Hypothalamus (tissue), 51 donors: Measurements from ENCODE around the gene ANKRD33B.

ENCODE experiments used
- DNase-seq, 51 donors: peaks; one replicate each; lab custom pipeline; 2025; lab: John Stamatoyannopoulos, UW

Gene ANKRD33B

DNA sequence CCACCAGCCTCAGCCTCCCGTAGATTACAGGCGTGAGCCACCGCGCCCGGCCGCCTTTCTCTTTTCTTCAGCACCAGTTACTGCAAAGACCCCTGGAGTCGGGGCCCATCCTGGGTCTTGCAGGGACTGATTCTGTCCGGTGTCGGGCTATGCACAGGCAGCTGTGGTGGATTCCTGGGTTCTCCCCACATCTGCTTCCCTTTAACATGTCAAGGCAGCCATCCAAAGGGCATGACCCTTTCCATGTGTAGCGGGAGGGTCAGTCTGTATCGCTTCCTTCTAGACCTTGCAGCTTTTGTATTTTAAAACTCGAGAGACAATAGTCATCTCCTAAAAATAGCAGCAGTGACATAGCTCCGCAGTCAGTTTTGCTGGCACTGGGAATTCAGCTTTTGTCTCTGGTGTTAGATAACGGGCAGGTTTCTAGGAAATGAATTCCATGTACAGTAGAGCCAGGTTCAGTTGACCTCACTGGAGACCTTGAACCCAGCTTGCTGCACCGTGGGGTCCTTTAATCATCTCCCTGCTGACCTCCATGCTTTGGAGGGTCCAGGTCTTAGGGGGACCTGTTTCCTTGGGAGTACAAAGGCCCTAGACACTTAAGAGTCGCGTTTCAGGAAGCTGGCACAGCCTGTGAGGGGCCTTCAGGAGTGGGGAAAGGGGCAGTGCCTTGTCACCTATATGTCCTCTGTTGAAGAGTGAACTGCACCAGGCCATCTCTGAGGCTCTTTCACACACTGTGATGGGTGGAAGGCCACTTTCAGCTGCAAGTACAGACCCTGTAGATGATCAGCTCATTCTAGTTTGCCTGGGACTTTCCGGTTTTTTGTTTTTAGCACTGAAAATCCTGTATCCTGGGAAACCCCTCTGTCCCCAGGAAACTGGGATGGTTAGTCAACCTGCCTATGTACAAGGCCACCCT is 13.8 kb downstream of the ANKRD33B start:
- DNase-seq: no peak

DNA sequence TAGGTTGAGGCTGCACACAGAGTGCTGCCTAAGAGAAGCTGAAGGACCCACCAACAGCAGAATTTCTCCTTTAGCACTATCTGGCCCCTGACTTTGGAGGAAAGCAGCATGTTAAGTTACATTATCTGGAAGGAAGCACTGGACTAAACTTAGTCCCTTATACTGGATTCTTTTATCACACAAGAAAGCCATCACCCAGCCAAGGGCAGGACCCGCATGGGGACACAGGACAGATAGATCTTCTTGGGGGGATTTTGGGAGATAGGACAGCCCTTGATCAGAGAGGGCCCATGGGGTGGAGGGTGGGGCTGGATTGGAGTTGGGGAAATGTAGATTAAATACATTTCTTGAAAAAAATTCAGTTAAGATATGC is 14.4 kb downstream of the ANKRD33B start:
- no peak for DNase-seq

DNA sequence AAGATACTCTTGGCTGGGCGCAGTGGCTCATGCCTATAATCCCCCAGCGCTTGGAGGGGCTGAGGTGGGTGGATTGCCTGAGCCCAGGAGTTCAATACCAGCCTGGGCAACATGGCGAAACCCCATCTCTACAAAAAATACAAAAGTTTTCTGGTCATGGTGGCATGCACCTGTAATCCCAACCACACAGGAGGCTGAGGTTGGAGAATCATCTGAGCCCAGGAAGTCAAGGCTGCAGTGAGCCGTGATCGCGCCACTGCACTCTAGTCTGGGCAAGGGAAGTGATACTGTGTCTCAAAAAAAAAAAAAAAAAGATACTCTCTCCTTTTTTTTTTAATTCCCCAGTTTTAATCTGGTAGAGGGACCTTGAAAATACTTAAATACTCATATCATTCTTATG is 15.0 kb downstream of the ANKRD33B start:
- no peak for DNase-seq

DNA sequence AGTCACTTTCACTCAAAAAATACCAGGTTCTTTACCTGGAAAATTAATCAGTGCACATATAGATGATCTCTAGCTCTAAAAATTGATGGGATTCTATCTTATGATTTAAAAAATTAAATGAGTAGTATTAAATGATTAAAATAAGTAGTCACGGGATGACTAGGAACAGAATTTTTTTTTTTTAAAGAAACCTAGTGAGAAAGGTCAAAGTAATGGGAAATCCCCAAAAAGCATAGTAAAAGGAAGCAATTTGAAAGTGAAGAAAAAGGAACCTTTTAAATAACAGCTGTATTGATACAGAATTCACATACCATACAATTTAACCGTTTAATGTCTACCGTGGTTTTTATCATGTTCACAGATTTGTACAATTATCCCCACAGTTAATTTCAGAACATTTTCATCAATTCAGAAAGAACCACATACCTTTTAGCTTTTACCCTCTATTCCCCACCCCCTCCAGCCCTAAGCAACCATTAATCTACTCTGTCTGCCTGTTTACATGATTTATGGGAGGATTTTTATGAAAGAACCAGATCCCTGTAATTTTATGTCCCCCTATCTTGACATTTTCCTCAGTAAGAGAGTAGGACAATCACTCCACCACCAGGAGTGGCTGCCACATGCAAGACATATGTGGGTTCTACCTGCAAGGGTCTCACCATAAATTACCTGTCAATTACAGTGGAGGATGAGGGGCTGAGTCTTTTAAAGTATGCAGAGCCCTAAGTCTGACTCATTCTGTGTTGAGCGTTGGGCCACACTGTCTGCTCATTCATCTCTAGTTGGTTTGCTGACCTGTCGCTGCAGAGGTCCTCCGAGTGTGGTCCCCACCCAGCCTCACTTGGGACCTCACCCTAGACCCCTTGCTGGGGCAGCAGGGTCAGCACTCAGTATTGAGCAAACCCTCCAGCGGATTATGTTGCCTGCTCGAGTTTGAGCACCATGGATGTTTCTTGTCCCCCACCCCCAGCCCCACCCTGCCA is 16.0 kb downstream of the ANKRD33B start:
- no peak for DNase-seq

DNA sequence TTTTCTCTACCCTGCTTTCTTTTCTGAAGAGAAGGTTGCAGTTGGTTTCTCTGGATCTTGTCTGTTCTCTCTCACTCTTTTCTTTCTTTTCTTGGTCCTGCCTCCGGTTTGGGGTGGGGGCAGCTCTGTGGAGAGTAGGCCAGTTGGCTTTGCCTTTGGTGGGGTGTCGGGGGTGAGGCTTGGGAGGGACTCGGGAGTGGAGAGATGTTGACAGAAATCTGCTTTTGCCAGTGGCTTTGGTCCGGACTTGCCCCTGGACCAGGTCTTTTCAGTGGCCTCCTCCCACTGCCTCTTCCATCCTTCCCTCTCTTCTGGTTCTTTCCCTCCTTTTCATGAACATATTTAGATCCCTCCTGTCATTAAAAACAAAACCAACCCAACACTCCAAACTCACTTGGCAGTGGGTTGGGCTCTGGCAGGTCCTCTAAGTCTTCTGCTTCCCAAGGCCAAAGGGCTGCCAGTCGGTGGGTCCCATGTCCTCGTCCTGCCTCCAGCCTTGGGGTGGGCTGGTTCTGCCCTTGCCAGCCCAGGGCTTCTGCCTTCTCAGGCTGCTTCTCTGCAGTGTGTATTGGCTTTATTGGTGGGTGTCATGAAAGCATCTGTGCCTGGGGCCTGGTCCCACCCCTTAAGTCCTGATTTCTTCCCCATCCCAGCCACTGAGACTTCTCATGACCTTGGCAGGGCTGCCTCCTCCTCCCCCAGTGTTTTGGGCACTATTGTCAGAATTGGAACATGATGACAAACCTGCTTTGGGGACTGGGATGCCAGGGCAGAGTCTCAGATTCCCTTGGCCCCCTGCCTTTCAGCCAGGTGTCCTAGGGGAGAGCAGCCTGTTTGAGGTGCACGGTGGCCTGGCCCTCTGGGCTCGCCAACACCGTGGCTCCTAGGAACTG is 16.9 kb downstream of the ANKRD33B start:
- DNase-seq: no peak

DNA sequence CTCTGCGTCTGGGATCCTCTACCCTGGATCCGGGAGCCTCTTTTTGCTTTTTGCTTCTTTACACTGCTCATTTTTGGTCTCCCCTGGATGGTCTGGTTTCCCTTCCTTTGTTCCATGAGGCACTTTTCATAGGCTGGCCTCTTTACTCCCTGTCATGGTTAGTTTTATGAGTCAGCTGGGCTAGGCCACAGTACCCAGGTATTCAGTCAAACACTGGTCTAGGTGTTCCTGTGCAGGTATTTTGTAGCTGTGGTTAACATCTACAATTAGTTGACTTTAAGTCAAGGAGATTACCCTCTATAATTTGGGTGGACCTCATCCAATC is 17.5 kb downstream of the ANKRD33B start:
- no peak for DNase-seq

DNA sequence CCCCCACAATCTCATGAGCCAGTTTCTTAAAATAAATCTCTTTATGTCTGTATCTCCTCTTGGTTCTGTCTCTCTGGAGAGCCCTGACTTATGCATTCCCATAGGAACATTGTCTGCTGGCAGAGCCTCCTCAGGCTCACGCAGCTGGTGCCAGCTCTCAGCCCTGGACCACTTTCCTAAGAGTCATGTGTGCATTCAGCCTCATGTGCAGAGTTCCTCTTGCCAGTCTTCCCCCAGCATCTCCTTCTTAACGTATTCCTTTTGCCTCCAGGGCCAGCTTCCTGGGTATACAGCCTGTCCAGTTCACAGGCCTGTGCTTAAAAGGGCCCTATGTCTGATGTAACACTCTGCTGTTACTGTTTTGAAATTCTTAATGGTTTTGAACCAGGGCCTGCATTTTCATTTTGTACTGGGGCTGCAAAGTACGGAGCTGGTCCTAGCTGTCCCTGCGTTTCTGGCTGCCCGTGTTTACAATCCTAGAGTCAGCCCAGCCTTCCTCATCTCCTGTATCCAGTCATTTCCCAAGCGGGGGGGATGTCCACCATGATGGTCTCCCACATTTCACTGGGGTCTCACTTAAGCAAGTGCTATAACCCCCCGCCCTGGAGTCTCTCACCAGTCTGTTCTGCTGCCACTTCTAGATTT is 18.1 kb downstream of the ANKRD33B start:
- DNase-seq: no peak

DNA sequence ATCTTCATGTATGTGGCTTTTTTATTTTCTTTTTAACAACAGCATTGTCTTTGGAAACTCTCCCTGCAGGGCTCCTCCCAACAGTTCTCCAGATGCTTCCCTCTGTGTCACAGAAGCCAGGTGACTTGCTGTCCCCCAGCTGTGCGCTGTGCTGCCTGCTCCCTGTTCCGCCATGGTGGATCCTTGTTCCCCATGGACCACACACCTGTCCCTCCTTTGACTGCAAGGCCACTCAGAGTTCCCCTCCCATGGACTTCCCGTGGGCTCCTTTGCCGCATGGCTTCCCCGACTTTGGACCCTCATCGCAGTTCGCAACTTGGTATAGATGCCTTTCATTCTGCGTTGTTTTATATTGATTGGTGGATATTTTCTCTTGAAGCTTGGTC is 18.6 kb downstream of the ANKRD33B start:
- no peak for DNase-seq

DNA sequence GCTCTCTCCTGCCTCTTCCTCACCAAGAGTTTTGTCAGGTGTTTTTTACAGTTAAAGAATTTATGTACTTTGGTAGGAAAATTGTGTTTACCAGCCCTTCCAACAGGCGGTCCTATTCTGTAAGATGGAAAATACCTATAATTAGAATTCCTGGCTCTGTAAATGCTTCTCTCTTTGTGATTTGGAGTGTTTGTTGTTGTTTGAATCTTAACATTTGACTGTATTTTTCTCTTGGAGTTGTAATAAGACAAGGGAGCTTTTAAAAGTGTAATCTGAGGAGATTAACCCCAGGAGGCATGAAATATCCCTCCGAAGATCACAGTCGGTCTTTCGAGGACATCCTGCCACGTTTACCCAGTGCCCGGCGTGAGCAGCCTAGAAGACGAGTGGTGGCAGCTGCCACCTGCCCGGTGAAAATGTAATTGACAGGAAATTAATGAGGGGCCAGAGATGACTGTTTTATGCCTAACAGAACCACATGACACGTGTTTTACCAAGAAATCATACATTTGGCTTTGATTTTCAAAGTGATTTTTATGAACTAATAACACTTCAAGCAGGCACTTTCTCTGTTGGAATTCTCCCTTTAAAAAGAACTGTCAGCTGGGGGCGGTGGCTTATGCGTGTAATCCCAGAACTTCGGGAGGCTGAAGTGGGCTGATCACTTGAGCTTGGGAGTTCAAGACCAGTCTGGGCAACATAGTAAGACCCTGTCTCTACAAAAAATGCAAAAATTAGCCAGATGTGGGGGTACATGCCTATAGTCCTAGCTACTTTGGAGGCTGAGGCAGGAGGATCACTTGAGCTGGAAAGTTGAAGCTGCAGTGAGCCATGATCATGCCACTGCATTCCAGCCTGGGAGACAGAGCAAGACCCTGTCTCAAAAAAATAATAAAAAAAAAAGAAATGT is 20.0 kb downstream of the ANKRD33B start:
- no peak for DNase-seq

DNA sequence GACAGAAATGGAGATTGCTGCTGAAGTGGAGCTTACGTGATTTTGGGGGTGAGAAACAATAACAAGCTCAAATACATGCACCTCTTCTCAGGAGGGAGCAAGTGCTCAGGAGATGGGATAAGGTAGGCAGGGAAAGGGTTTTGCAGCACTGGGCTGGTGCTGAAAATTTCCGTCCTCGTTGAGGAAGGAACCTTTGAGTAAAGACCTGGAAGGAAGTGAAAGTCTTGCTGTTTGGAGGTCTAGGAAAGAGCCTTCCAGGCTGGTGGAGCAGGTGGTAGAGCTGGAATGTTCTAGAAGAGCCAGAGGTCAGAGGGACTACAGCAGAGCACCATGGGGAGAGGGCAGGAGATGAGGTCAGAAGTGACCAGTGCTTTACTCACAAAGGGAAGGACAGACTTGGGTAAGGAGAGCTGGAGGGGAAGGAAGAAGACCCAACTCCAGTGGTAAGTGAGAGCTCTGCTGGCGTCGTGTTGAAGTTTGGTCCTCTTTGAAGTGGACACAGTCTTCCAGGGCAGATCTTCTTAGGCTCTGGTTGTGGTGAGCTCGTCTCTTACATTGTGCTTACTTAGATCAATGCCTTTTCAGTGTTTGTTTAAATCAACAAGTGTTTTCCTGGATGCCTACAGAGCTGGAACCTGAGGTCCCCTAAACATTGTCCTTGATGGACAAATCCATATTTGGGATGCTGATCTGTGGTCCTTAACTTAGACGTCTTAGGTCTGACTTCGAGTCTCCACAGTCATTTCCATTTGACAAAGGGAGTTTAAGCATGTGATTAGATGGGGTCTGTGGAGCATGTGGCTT is 21.0 kb downstream of the ANKRD33B start:
- DNase-seq: no peak

DNA sequence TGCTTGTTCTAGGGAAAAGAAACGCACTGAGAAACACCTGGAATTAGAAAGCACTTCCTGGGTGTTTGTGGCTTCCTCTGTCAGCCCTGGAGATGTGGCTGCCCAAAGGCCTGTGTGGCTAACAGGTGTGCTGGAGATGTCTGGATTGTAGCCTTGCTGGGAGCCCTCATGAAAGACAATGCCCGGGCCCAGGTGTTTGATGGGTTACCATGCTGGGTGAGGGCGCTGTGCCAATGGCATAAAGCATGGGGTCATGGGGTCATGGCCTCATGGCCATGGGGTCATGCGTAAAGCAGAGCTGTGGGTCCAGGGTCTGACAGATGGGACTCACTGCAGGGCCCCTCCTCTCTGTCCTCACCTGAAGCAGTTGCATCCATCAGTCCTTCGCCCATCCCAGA is 21.6 kb downstream of the ANKRD33B start:
- DNase-seq: no peak

DNA sequence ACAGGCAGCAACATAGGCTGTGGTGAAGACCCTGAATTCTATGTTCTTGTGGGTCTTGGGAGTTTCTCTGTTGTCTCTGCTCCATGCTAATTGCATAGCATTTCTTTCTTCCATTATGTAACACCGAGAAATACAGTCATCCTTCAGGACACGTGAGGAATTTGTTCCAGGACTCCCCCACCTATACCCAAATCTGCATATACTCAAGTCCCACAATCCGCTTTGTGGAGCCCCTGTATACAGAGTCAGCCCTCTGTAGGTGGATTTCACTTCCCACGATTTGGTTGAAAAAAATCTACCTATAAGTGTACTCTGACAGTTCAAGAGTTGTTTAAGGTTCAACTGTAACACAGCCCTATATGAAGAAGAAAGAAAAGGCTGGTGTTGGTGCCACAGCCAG is 22.1 kb downstream of the ANKRD33B start:
- DNase-seq: no peak

DNA sequence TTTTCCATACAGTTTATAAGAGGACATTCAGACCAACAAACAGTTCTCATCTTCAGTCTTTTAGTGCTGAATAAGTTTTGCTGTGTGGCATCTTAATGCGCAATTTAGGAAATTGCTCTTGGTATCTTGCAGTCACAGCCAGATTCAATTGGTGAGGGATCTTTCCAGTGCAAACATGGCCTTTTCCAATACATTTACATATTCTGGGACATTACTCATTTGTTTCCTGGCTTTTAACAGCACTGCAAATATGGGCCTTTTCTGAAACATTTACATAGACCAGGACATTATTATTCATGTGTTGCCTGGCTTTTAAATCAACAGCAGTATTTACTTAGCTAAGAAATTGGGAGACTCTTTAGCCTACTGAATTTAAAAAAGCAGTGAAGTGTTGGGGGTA is 22.7 kb downstream of the ANKRD33B start:
- no peak for DNase-seq

DNA sequence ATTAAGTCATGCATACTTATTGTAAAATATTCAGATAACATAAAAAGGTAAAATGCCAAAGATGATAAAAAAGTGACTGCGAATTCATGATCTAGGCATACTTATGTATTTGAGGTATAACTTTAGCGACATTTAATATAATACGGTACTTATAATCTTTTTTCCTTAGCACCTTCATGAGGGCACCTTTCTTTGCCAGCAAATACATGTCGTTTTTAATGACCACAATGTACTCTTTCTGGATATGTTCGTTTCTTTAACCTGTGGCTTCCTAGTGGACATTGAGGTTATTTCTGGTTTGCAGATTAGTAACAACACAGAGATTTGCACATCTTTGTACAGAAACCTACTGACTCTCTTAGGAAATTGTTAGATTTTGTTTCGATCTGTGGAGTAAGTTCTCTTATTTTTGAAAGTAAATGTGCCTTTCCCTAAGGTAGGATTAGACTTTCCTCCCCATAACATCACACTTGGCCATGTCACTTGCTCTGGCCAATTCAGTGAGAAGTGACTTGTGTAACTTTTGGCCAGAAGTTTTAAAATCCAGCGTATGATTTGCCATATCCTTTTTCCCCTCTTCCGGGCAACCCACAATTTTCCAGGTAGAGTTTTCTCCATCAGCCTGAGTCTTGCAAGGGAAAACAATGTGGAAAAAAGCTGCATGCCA is 24.4 kb downstream of the ANKRD33B start:
- DNase-seq: no peak

DNA sequence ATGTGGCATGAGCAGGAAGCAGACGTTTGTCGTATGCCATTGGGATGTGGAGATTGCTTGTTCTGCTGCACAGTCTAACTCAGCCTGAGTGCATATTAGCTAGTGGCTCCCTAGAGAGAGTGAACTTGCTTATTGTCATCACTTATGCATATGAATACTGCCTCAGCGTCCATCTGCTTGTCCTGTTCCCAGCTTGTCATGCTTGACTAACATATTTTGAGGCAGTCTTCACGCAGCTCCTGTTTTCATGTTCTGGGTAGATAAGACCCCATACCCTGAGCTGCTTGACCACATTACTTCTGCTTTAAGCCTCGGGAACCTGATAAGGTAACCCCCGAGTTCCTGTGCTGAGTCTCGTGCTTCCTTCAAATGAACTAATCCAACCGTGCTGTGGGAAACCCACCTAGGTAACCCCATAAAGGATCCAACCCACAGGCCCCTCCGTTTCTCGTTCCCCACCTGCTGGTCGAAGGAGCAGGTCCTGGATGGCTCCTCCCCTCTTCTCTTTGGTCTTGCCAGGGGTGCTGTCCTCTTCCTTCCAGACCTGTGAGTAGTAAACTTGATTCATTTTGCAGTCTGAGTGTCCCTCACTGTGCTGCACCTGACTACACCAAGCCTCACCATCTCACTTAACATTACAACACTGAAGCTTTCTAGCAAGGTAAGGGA is 25.0 kb downstream of the ANKRD33B start:
- no peak for DNase-seq

DNA sequence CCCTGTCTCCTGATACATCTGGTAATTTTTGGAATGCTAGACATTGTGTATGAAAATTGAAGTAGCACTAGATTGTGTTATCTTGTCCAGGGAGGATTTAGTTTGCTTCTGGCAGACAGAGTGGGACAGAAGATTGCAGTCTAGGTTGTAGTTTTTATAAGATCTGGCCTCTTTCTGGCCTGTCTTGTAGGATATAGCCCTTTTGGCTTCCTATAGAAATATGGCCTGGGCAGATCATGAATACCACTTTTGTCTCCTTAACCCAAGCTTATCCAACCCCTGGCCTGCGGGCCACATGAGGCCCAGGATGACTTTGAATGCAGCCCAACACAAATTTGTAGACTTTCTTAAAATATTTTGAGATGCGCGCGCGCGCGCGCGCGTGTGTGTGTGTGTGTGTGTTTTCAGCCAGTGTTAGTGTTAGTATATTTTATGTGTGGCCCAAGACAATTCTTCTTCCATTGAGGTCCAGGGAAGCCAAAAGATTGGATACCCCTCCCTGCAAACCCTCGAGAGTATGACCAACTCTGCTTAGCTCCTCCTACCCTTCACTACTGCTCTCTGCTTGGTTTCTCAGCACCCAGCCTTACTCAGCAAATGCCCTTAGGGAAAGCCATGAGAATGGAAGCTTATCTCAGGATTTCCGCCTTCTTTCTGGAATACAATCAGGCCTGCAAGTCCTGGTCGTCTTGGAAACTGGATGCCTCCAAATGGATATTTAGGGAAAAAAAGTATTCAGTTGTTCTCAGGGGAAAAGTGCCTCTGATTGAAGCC is 26.5 kb downstream of the ANKRD33B start:
- no peak for DNase-seq
